CD4-positive, alpha-beta memory T cell (primary cell): ENCODE measurements around the gene GPR160. TPM values are rescaled to one million over a fixed set of nuclear protein-coding genes. Genes with fewer than 3 reads are reported as not detected.

Source experiments
- CTCF ChIA-PET: fragments of 350-600 bp; sonication (Branson Sonifier 250); formaldehyde crosslinking; loops from one replicate; lab custom pipeline; 2021; ENCODE audit warnings: inconsistent platforms; ENCODE audit not compliant: partially characterized antibody; lab: Charles Lee
- POLR2A ChIA-PET: fragments of 350-600 bp; sonication (Branson Sonifier 250); formaldehyde crosslinking; loops from one replicate; lab custom pipeline; 2021; ENCODE audit not compliant: partially characterized antibody; lab: Charles Lee
- DNase-seq, 5 donors: peaks; one replicate each; pipeline versions ENCODE4 v3.0.0 to v3.0.0-alpha.2; 2020 to 2022; ENCODE audit warnings: mixed read lengths in 1 of 5
- H3K27ac ChIP-seq: one replicate; pipeline ENCODE4 v1.7.0; 2013; ENCODE audit warnings: low read depth, low read length
- H3K27me3 ChIP-seq: 2 replicates; pipeline ENCODE4 v1.7.0; 2013; ENCODE audit warnings: mild to moderate bottlenecking, low read length, moderate library complexity; ENCODE audit not compliant: insufficient read depth
- H3K36me3 ChIP-seq: 2 replicates; pipeline ENCODE4 v1.7.0; 2013; ENCODE audit warnings: mild to moderate bottlenecking, low read length, moderate library complexity; ENCODE audit not compliant: insufficient read depth
- H3K4me1 ChIP-seq: 2 replicates; pipeline ENCODE4 v1.7.0; 2013; ENCODE audit warnings: mild to moderate bottlenecking, low read length, moderate library complexity; ENCODE audit not compliant: insufficient read depth
- H3K4me3 ChIP-seq, 2 donors: one replicate each; pipeline ENCODE4 v1.7.0; 2013; ENCODE audit warnings: low read length in 2 of 2, mild to moderate bottlenecking in 1 of 2
- H3K9me3 ChIP-seq, 2 donors: one replicate each; pipeline ENCODE4 v1.7.0; 2013; ENCODE audit warnings: low read length in 2 of 2, control low read depth in 1 of 2; ENCODE audit not compliant: control insufficient read depth in 1 of 2
- H3K27ac Mint-ChIP-seq, 7 donors: one replicate each; pipeline ENCODE4 v1.8.0; 2020 to 2021; ENCODE audit warnings: mixed read lengths in 7 of 7, mild to moderate bottlenecking in 6 of 7, inconsistent platforms in 3 of 7, moderate library complexity in 3 of 7
- H3K27me3 Mint-ChIP-seq, 2 donors: one replicate each; pipeline ENCODE4 v1.8.0; 2020 to 2021; ENCODE audit warnings: mixed read lengths in 2 of 2
- H3K36me3 Mint-ChIP-seq, 2 donors: one replicate each; pipeline ENCODE4 v1.8.0; 2020 to 2021; ENCODE audit warnings: mixed read lengths in 2 of 2, inconsistent platforms in 1 of 2, mild to moderate bottlenecking in 1 of 2
- H3K4me1 Mint-ChIP-seq, 4 donors: one replicate each; pipeline ENCODE4 v1.8.0; 2020 to 2021; ENCODE audit warnings: mixed read lengths in 4 of 4, mild to moderate bottlenecking in 1 of 4
- H3K4me3 Mint-ChIP-seq, 8 donors: one replicate each; pipeline ENCODE4 v1.8.0; 2020 to 2021; ENCODE audit warnings: mixed read lengths in 8 of 8, mild to moderate bottlenecking in 7 of 8, moderate library complexity in 6 of 8, inconsistent platforms in 3 of 8
- H3K9me3 Mint-ChIP-seq, 8 donors: one replicate each; pipeline ENCODE4 v1.8.0; 2020 to 2021; ENCODE audit warnings: mixed read lengths in 8 of 8, mild to moderate bottlenecking in 5 of 8, inconsistent platforms in 3 of 8, moderate library complexity in 1 of 8
- intact Hi-C: fragments of 100-400 bp; cut with micrococcal nuclease; formaldehyde crosslinking; loops from one replicate; pipeline ENCODE4 v1.15.1; 2023
- polyA plus RNA-seq, 2 donors: library from polyadenylated mRNA; unstranded; fragments of 300-500 nt; fragmentation: Illumina TruSeq; gene quantifications; one replicate each; pipeline ENCODE4 v1.2.3, GENCODE V29; 2021
- total RNA-seq, 2 experiments: library from RNA; stranded (reverse); gene quantifications; one replicate each; pipeline ENCODE4 v1.2.3, GENCODE V29; 2021

GPR160 gene
- total and polyA plus RNA-seq, 4 experiments from 2014 or later, result 8.1 to 14.9 (median 12.4) TPM

DNA sequence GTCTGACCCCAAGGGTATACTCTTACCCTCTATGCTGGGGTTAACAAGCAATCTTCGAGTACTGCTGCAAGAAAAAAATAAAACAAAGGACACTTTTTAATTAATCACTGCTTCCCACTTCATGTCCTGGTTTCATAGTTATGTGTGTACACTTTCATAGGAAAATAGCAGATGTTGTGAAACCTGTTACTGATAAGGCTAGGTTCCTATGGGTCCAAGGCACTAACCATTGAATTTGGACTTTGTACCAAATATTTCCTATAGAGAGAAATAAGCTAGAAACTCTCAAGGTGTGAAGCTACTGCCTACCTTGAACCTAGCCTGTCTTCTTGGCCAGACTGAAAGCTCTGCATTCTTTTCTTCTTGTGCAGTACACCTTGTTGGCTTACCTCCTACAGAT lies 14.6 kb upstream of the GPR160 start:
- DNase-seq, result no peak
- POLR2A ChIA-PET, result no interaction called here
- Histone ChIP-seq H3K27ac (no peak overlapping the region), H3K9me3 (no peaks in the 10 kb centered on the region), H3K27me3 (no peaks in the 10 kb centered on the region), H3K4me3 (no peak overlapping the region), H3K4me1 (peaks cover 19% of the 10 kb centered on the region), H3K36me3 (no peaks in the 10 kb centered on the region)
- Mint-ChIP-seq H3K9me3 (peaks cover 0 to 6% (median 0%) of the 10 kb centered on the region in 8 donors), H3K4me1 (peaks cover 17 to 23% (median 20%) of the 10 kb centered on the region in 4 donors), H3K27me3 (peaks cover 0 to 2% of the 10 kb centered on the region in 2 donors), H3K4me3 (no peak overlapping the region), H3K36me3 (no peaks in the 10 kb centered on the region), H3K27ac (no peak overlapping the region)
- CTCF ChIA-PET, result interaction anchor here (1.8 kb wide), 1 partner anchor 8 kb away, joined by 4 read pairs; no protein-coding TSS in a partner anchor
- intact Hi-C loops, result no loop called here

DNA sequence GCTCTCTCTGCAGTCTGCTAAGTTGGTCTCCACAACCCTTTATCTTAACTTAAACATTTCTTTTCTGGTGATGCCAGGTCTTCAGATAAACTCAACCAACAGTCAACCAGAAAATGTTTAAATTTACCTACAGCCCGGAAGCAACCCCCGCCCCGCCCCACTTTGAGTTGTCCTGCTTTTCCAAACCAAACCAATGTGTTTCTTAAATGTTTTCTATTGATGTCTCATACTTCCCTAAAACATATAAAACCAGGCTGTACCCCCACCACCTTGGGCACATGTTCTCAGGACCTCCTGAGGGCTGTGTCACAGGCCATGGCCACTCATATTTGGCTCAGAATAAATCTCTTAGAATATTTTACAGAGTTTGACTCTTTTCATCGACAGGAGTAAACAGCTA lies 13.2 kb upstream of the GPR160 start:
- intact Hi-C loops, result no loop called here
- H3K9me3 Mint-ChIP-seq, result peaks cover 0 to 8% (median 0%) of the 10 kb centered on the region in 8 donors

DNA sequence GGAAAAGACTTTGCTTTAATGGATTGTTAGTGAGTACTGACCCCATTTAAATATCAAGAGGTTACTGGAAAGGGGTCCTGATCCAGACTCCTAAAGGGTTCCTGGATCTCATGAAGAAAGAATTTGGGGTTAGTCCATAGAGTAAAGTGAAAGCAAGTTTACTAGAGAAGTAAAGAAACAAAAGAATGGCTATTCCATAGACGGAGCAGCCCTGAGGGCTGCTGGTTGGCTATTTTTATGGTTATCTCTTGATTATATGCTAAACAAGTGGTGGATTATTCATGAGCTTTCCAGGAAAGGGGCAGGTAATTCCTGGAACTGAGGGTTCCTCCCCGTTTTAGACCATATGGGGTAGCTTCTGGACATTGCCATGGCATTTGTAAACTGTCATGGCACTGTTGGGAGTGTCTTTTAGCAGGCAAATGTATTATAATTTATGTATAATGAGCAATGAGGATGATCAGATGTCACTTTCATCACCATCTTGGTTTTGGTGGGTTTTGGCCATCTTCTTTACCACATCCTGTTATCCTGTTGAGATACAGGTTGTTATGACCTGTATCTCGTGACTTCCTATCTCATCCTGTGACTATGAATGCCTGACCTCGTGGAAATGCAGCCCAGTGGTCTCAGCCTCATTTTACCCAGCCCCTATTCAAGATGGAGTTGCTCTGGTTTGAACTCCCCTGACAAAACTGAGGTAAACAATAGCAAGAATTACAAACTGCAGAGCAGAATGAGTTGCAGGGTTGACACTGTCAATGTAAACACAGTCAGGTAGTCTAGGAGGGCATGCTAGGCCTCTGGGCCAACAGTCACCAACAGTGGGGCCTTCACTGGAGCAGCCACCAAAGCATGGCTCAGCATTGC lies 10.3 kb upstream of the GPR160 start:
- Histone ChIP-seq H3K9me3 (no peaks in the 10 kb centered on the region), H3K27ac (no peak overlapping the region), H3K4me1 (peaks cover 13% of the 10 kb centered on the region), H3K36me3 (no peaks in the 10 kb centered on the region), H3K27me3 (no peaks in the 10 kb centered on the region), H3K4me3 (no peak overlapping the region)
- ChIA-PET CTCF (no interaction called here), POLR2A (interaction anchor here (0.9 kb wide), 1 partner anchor 61 kb away, joined by 5 read pairs; the partner anchor contains the start of gene SEC62)
- Mint-ChIP-seq H3K4me1 (peaks cover 16 to 39% (median 21%) of the 10 kb centered on the region in 4 donors), H3K27me3 (peaks cover 0 to 2% of the 10 kb centered on the region in 2 donors), H3K36me3 (no peaks in the 10 kb centered on the region), H3K27ac (peak overlapping the region in 5 of 7 donors; percentile 48 to 88 (median 66)), H3K9me3 (peaks cover 0 to 8% (median 0%) of the 10 kb centered on the region in 8 donors), H3K4me3 (peak overlapping the region in 7 of 8 donors; percentile 29 to 74 (median 62))
- peak in 4 of 5 donors; percentile 8 to 38 (median 28) for DNase-seq
- intact Hi-C loops, result no loop called here

More for the DNA sequence above, 13.2 kb upstream of the GPR160 start:
- DNase-seq, result no peak
- H3K36me3 ChIP-seq, result no peaks in the 10 kb centered on the region
- peaks cover 18 to 30% (median 22%) of the 10 kb centered on the region in 4 donors for H3K4me1 Mint-ChIP-seq
- H3K27ac ChIP-seq, result no peak overlapping the region
- peaks cover 19% of the 10 kb centered on the region for H3K4me1 ChIP-seq
- peaks cover 0 to 2% of the 10 kb centered on the region in 2 donors for H3K27me3 Mint-ChIP-seq
- H3K27ac Mint-ChIP-seq, result no peak overlapping the region
- H3K4me3 Mint-ChIP-seq, result no peak overlapping the region
- no peaks in the 10 kb centered on the region for H3K36me3 Mint-ChIP-seq
- POLR2A ChIA-PET, result no interaction called here
- no peaks in the 10 kb centered on the region for H3K9me3 ChIP-seq
- CTCF ChIA-PET, result interaction anchor here (1.8 kb wide), 1 partner anchor 10 kb away, joined by 4 read pairs; no protein-coding TSS in a partner anchor
- H3K27me3 ChIP-seq, result no peaks in the 10 kb centered on the region
- no peak overlapping the region for H3K4me3 ChIP-seq

DNA sequence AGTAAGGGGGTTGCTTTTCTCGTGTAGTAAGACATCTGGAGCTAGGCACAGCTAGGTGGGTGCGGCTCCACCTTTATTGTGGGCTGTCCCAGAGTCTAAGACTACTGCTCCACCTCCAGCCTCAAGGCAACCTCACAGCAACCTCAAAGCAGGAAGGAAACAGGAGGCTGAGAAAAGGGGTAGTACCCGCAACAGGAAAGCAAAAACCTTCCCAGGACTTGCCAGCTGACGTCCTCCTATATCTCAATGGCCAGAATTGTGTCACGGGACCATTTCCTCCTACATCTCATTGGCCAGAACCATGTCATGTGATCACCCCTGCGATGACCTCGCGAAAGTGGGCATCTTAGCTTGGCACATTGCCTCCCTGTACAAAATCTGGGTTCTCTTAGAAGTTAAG lies 4.3 kb upstream of the GPR160 start:
- no peaks in the 10 kb centered on the region for H3K27me3 Mint-ChIP-seq
- ChIA-PET CTCF (interaction anchor here (0.6 to 2.3 kb wide), 2 partner anchors 66 to 171 kb away, joined by 3 to 9 read pairs; no protein-coding TSS in a partner anchor), POLR2A (interaction anchor here (1.0 to 2.4 kb wide), 6 partner anchors 29 to 324 kb away, joined by 3 to 14 read pairs (median 8); partner anchors contain the start of genes MYNN, SEC62, SKIL and TERC)
- H3K27ac ChIP-seq, result no peak overlapping the region
- peak; percentile 72 to 81 (median 78) for DNase-seq
- peak overlapping the region; percentile 42 to 93 (median 87) for H3K27ac Mint-ChIP-seq
- H3K9me3 Mint-ChIP-seq, result peaks cover 0 to 3% (median 0%) of the 10 kb centered on the region in 8 donors
- no peaks in the 10 kb centered on the region for H3K36me3 ChIP-seq
- intact Hi-C loops, result loop anchor here (1.0 to 10.0 kb wide), 3 partner anchors 26 to 871 kb away; partner anchors contain the start of genes EIF5A2 and MYNN
- H3K27me3 ChIP-seq, result no peaks in the 10 kb centered on the region
- no peaks in the 10 kb centered on the region for H3K9me3 ChIP-seq
- peak overlapping the region; percentile 12 to 78 (median 60) for H3K4me3 Mint-ChIP-seq
- H3K4me1 Mint-ChIP-seq, result peaks cover 20 to 51% (median 34%) of the 10 kb centered on the region in 4 donors
- no peaks in the 10 kb centered on the region for H3K36me3 Mint-ChIP-seq
- no peak overlapping the region for H3K4me3 ChIP-seq
- peaks cover 23% of the 10 kb centered on the region for H3K4me1 ChIP-seq

DNA sequence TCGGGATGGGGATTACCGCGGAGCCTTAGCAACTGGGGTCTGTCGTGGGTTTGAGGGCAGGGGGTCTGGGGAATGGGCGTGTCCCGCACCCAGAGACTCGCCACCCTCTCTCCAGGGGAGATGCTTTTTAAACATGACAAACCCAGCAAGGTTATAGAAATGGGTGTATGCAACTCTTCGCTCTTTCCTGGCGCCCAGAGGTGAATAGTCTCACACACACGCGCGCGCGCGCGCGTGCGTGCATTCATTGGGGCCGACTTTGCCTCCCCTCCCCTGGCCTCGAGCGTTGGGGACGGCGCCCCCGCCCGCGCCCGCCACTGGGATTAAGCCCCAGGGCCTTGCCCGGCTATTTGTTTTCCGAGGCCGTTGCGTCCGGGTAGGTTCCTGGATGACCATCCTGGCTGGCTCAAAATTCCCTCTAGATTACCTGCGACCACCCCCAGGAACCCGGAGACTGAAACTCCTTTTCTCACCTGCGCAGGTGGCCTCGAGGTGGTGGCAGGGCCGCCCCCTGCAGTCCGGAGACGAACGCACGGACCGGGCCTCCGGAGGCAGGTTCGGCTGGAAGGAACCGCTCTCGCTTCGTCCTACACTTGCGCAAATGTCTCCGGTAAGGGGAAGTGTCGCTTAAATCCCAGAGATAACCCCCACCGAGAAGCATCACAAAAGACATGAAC lies 777 bp downstream of the GPR160 start:
- Histone ChIP-seq H3K36me3 (no peaks in the 10 kb centered on the region), H3K27ac (peak overlapping the region; percentile 41), H3K4me1 (peaks cover 13% of the 10 kb centered on the region), H3K4me3 (peak overlapping the region; percentile 39 to 77), H3K9me3 (no peaks in the 10 kb centered on the region), H3K27me3 (no peaks in the 10 kb centered on the region)
- Mint-ChIP-seq H3K27me3 (no peaks in the 10 kb centered on the region), H3K4me1 (peaks cover 8 to 30% (median 21%) of the 10 kb centered on the region in 4 donors), H3K27ac (peak overlapping the region; percentile 25 to 90 (median 79)), H3K36me3 (no peaks in the 10 kb centered on the region), H3K9me3 (no peaks in the 10 kb centered on the region), H3K4me3 (peak overlapping the region; percentile 84 to 92 (median 88))
- DNase-seq, result peak; percentile 31 to 44 (median 35)
- POLR2A ChIA-PET, result interaction anchor here (0.7 to 0.9 kb wide), 2 partner anchors 48 to 266 kb away, joined by 3 to 7 read pairs; no protein-coding TSS in a partner anchor
- intact Hi-C loops, result loop anchor here (1.0 to 10.0 kb wide), 6 partner anchors 72 to 866 kb away; partner anchors contain the start of genes EIF5A2, PHC3 and SEC62
- CTCF ChIA-PET, result interaction anchor here (0.6 to 1.7 kb wide), 9 partner anchors 17 to 177 kb away, joined by 3 to 11 read pairs (median 4); no protein-coding TSS in a partner anchor

DNA sequence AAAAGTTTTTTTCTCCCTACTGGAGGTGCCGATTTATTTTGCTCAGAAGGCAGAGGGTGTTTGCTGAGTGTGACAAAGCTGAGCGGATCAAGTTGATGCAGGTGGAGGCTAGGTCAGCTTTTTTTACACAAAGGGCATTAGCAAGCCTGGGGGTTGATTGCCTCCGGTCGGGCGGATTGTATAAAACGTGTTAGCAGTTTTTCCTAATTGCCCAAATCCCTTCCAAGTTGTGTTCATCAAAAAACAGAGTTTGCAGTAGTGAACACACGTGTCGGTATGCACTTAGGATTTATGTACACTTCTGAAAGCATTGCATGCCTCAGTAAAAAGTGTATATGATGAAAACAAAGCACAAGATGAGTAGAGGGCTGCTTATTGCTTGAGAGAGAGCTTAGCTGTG lies 2.6 kb downstream of the GPR160 start:
- H3K36me3 ChIP-seq, result no peaks in the 10 kb centered on the region
- Mint-ChIP-seq H3K27ac (peak overlapping the region in 1 of 7 donors; percentile 13), H3K36me3 (no peaks in the 10 kb centered on the region), H3K27me3 (no peaks in the 10 kb centered on the region), H3K4me1 (peaks cover 5 to 33% (median 23%) of the 10 kb centered on the region in 4 donors), H3K9me3 (no peaks in the 10 kb centered on the region), H3K4me3 (no peak overlapping the region)
- no peak for DNase-seq
- H3K9me3 ChIP-seq, result no peaks in the 10 kb centered on the region
- ChIA-PET CTCF (interaction anchor here (1.2 to 1.3 kb wide), 2 partner anchors 13 to 73 kb away, joined by 3 to 8 read pairs; no protein-coding TSS in a partner anchor), POLR2A (no interaction called here)
- no peak overlapping the region for H3K27ac ChIP-seq
- H3K4me3 ChIP-seq, result no peak overlapping the region
- no peaks in the 10 kb centered on the region for H3K27me3 ChIP-seq
- intact Hi-C loops, result no loop called here
- peaks cover 4% of the 10 kb centered on the region for H3K4me1 ChIP-seq
